ENCODE results near the gene FGB.

DNA sequence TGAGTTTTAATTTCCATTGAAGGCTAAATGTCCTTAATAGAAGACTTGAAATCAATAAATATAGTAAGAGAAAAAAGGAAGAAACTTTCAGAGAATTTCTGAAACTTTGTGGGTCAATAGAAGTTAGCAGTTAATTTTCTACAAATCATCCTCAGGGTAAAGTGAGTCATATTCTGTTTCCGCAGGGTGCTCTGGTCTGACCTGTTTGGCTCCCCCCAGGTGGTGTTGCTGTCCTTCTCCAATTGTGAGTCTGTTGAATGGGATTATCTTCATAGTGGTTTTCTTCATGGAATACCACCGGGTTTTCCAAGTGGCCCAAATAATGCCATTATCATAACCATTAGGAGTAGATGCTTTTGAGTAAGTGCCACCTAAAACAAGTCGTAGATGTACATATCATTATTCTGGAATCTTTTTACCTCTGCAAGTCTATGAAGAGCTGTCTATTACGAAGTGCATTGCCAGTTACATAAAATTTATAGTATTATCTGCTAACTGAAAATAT lies 41.9 kb downstream of the FGB start:
- no peak for TF ChIP-seq GABPB1 (CRISPR knock-in tag; IDR thresholded peaks at IDR 0.05)
- no peak for TF ChIP-seq CCDC6 (CRISPR knock-in tag; IDR thresholded peaks at IDR 0.05)
